ENCODE data around the gene CXCL5.

DNA sequence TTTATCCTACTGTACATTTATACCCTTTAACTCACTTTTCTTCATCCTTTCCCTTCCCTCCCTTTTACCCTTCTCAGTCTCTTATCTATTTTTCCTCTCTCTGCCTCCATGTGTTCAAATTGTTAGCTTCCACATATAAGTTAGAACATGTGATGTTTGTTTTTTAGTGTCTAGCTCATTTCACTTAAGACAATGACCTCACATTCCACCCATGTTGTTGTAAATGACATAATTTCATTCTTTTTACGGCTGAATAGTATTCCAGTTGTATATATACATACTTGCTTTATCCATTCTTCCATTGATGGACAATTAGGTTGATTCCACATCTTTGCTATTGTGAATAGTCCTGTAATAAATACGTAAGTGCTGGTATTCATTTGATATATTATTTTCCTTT lies 47.3 kb upstream of the CXCL5 start:
- TF ChIP-seq, protein P1, sequence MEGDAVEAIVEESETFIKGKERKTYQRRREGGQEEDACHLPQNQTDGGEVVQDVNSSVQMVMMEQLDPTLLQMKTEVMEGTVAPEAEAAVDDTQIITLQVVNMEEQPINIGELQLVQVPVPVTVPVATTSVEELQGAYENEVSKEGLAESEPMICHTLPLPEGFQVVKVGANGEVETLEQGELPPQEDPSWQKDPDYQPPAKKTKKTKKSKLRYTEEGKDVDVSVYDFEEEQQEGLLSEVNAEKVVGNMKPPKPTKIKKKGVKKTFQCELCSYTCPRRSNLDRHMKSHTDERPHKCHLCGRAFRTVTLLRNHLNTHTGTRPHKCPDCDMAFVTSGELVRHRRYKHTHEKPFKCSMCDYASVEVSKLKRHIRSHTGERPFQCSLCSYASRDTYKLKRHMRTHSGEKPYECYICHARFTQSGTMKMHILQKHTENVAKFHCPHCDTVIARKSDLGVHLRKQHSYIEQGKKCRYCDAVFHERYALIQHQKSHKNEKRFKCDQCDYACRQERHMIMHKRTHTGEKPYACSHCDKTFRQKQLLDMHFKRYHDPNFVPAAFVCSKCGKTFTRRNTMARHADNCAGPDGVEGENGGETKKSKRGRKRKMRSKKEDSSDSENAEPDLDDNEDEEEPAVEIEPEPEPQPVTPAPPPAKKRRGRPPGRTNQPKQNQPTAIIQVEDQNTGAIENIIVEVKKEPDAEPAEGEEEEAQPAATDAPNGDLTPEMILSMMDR (IDR thresholded peaks at IDR 0.05), result no peak
- TF ChIP-seq POLR2A (IDR thresholded peaks at IDR 0.05), result no peak
